Gastrocnemius medialis (tissue), 4 donors: ENCODE measurements around the gene DISP3.

Experiments used
- POLR2A ChIP-seq, 2 donors: fragments of 450-650 bp; IDR thresholded peaks; one replicate each; pipeline ENCODE4 v1.6.1; 2017; ENCODE audit warnings: antibody characterized with exemption in 2 of 2, mild to moderate bottlenecking in 2 of 2, moderate library complexity in 2 of 2
- TF ChIP-seq, protein P1 (sequence below), 5 experiments: fragments of 450-650 bp in 3 of 5; fragments of 200-600 bp in 2 of 5; sonication (generic) in 2 of 5; IDR thresholded peaks in 4 of 5; conservative IDR thresholded peaks in 1 of 5; 1 replicate in 4 of 5; 2 replicates in 1 of 5; pipeline ENCODE4 v1.5.1; 2016 to 2019; ENCODE audit warnings: antibody characterized with exemption in 5 of 5, mild to moderate bottlenecking in 3 of 5, moderate library complexity in 3 of 5

DNA sequence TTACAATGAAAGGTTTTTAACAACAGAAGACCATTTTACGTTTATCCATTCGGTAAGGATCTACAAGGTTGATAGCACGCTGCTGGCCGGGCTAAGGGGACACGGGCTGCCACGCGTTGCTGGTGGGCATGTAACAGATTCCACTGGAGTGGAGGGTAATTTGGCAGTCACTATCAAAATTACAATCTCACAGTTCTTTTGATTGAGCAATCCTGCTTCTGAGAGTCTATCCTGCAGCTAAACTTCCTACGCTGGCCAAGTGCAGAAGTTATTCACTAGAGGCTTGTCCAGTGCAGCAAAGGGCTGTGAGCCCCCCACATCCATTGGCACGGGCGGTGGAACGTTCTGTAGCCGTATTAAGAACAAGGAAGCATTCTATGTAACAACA lies 61.8 kb downstream of the DISP3 start:
- no peak for TF ChIP-seq POLR2A (IDR thresholded peaks at IDR 0.05)
- TF ChIP-seq, protein P1, sequence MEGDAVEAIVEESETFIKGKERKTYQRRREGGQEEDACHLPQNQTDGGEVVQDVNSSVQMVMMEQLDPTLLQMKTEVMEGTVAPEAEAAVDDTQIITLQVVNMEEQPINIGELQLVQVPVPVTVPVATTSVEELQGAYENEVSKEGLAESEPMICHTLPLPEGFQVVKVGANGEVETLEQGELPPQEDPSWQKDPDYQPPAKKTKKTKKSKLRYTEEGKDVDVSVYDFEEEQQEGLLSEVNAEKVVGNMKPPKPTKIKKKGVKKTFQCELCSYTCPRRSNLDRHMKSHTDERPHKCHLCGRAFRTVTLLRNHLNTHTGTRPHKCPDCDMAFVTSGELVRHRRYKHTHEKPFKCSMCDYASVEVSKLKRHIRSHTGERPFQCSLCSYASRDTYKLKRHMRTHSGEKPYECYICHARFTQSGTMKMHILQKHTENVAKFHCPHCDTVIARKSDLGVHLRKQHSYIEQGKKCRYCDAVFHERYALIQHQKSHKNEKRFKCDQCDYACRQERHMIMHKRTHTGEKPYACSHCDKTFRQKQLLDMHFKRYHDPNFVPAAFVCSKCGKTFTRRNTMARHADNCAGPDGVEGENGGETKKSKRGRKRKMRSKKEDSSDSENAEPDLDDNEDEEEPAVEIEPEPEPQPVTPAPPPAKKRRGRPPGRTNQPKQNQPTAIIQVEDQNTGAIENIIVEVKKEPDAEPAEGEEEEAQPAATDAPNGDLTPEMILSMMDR (IDR thresholded peaks at IDR 0.05 in 4 of 5, conservative IDR thresholded peaks at IDR 0.05 in 1 of 5): no peak
